HL-60 (cell line): Measurements from ENCODE around the gene IVL.

Source experiments
- DNase-seq, 2 experiments: peaks; one replicate each; pipeline ENCODE4 v3.0.0-alpha.2; 2010 to 2020; ENCODE audit warnings: low read depth in 1 of 2, low spot score in 1 of 2
- H3K27ac ChIP-seq: fragments of 250-450 bp; sonication (Bioruptor Pico); replicated peaks from 2 replicates; pipeline ENCODE4 v1.5.1; 2020; ENCODE audit warnings: mild to moderate bottlenecking, moderate library complexity
- H3K27me3 ChIP-seq: fragments of 250-450 bp; sonication (Bioruptor Pico); 2 replicates; pipeline ENCODE4 v1.5.1; 2021; ENCODE audit warnings: mild to moderate bottlenecking, moderate library complexity; ENCODE audit not compliant: insufficient read depth, poor library complexity, severe bottlenecking
- H3K4me3 ChIP-seq: replicated peaks from 2 replicates; pipeline ENCODE4 v1.5.1; 2011; ENCODE audit warnings: mild to moderate bottlenecking, control low read depth, low read length; ENCODE audit not compliant: insufficient read depth
- GABPA ChIP-seq: IDR thresholded peaks from 2 replicates; pipeline ENCODE4 v1.6.1; 2012; ENCODE audit warnings: low read depth
- POLR2AphosphoS5 ChIP-seq: IDR thresholded peaks from 2 replicates; pipeline ENCODE4 v1.6.1; 2012; ENCODE audit warnings: low read depth
- SPI1 ChIP-seq: IDR thresholded peaks from 2 replicates; pipeline ENCODE4 v1.6.1; 2012; ENCODE audit warnings: low read depth, mild to moderate bottlenecking, borderline replicate concordance
- TF ChIP-seq, protein P1 (sequence below): IDR thresholded peaks from 2 replicates; pipeline ENCODE4 v1.6.1; 2012; ENCODE audit warnings: low read depth; ENCODE audit not compliant: insufficient replicate concordance
- TF ChIP-seq, protein P2 (sequence below): IDR thresholded peaks from one replicate; pipeline ENCODE4 v1.5.1; 2011; ENCODE audit warnings: low read length, control low read depth, inconsistent platforms; ENCODE audit not compliant: insufficient read depth

The IVL gene

DNA sequence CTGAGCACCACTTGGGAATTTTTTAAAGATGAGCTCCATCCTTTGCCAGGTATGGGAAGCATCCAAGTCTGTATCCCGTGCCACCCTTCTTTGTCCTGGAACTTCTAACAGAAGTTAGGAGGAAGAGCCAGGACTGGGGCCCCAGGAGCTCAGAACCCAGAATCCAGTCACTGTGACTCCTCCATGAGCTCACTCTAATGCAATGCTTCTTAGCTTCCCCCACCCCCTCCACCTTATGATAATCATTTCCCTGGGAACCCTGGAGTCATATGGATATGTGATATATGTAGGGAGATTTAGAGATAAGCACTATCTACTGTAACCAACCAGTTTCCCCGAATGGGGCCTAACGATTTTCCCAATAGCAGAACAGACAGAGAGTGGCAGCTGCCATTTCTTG, 37.9 kb downstream of the IVL start:
- DNase-seq, result no peak
- Histone ChIP-seq H3K4me3 (no peak overlapping the region), H3K27ac (no peak overlapping the region), H3K27me3 (no peaks in the 10 kb centered on the region)
- TF ChIP-seq POLR2AphosphoS5, result no peak
- TF ChIP-seq, protein P1, sequence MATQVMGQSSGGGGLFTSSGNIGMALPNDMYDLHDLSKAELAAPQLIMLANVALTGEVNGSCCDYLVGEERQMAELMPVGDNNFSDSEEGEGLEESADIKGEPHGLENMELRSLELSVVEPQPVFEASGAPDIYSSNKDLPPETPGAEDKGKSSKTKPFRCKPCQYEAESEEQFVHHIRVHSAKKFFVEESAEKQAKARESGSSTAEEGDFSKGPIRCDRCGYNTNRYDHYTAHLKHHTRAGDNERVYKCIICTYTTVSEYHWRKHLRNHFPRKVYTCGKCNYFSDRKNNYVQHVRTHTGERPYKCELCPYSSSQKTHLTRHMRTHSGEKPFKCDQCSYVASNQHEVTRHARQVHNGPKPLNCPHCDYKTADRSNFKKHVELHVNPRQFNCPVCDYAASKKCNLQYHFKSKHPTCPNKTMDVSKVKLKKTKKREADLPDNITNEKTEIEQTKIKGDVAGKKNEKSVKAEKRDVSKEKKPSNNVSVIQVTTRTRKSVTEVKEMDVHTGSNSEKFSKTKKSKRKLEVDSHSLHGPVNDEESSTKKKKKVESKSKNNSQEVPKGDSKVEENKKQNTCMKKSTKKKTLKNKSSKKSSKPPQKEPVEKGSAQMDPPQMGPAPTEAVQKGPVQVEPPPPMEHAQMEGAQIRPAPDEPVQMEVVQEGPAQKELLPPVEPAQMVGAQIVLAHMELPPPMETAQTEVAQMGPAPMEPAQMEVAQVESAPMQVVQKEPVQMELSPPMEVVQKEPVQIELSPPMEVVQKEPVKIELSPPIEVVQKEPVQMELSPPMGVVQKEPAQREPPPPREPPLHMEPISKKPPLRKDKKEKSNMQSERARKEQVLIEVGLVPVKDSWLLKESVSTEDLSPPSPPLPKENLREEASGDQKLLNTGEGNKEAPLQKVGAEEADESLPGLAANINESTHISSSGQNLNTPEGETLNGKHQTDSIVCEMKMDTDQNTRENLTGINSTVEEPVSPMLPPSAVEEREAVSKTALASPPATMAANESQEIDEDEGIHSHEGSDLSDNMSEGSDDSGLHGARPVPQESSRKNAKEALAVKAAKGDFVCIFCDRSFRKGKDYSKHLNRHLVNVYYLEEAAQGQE, result no peak
- TF ChIP-seq, protein P2, sequence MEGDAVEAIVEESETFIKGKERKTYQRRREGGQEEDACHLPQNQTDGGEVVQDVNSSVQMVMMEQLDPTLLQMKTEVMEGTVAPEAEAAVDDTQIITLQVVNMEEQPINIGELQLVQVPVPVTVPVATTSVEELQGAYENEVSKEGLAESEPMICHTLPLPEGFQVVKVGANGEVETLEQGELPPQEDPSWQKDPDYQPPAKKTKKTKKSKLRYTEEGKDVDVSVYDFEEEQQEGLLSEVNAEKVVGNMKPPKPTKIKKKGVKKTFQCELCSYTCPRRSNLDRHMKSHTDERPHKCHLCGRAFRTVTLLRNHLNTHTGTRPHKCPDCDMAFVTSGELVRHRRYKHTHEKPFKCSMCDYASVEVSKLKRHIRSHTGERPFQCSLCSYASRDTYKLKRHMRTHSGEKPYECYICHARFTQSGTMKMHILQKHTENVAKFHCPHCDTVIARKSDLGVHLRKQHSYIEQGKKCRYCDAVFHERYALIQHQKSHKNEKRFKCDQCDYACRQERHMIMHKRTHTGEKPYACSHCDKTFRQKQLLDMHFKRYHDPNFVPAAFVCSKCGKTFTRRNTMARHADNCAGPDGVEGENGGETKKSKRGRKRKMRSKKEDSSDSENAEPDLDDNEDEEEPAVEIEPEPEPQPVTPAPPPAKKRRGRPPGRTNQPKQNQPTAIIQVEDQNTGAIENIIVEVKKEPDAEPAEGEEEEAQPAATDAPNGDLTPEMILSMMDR, result no peak
- no peak for TF ChIP-seq SPI1
- no peak for TF ChIP-seq GABPA

DNA sequence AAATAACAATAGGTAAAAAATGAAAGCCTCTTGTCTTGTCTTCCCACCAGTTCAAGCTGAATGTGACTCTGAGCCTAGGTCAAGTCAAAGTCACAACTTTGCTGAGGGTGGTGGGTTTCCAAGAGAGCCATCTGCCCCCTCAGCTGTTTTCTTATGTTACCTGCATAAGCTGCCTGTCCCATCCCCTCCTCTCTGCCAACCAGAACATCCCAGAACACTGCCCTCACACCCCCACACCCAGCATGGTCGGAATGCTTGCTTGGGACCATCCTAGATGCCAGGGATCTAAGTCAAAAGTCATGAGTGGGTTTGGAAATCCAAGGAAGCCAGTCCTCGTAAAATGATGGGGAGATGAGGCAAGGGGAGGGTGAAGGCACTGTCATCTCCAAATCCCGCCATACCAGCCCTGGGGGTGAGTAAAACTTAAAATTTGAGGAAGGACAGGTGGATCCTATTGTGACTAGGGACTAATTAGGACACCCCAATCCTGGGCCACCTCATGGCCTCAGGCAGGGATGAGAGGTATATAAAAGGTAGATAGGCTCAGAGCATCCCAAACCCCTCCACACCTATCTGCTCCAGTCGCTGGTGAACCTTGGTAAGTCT, 38.4 kb downstream of the IVL start, which contains the start of gene SPRR5:
TSS of gene SPRR5 (plus strand) at position 556 of the 606 bp plus-strand sequence. CDS start 1,349 bp downstream, outside the sequence.
- Histone ChIP-seq H3K4me3 (no peak within 1 kb of the TSS), H3K27me3 (no peaks in the 10 kb centered on the region), H3K27ac (no peak within 1 kb of the TSS)
- no peak for DNase-seq
- TF ChIP-seq POLR2AphosphoS5 (no peak), SPI1 (no peak), GABPA (no peak)
- TF ChIP-seq, protein P1, result no peak
- TF ChIP-seq, protein P2, result no peak

DNA sequence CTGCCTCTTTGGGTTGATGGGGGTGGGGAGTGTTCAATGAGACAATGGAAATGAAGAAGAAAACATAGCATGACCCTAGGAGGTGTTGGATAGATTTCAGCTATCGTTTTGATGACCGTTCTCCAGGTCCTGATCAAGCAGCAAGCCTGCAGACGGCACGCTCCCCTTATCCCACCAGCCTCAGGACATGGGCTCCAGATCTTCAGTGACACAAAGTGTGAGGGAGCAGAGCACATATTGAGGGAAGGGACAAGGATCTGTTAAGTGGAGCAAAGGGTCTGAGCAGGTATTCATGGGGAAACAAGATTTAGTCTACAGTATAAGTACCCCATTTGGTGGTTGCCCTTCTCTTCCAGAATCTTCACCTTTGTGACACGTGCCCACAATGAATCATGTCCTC, 43.4 kb downstream of the IVL start:
- Histone ChIP-seq H3K4me3 (no peak overlapping the region), H3K27me3 (no peaks in the 10 kb centered on the region), H3K27ac (no peak overlapping the region)
- DNase-seq, result no peak
- TF ChIP-seq POLR2AphosphoS5, result no peak
- TF ChIP-seq, protein P2, result no peak
- TF ChIP-seq GABPA, result no peak
- TF ChIP-seq SPI1, result no peak
- TF ChIP-seq, protein P1, result no peak
